DND-41 (cell line): ENCODE data around the gene SLC25A21.
"Not testable (repeated sequence)": the region's sequence is repeated elsewhere in the genome, so short reads cannot be mapped to it uniquely, and the experiment has no call there.

Source experiments
- ATAC-seq: fragments of 200-7000 bp; cut with Tn5 transposase; 3 replicates; pipeline ENCODE4 v1.9.1; 2021; ENCODE audit warnings: low read depth; ENCODE audit not compliant: insufficient read depth
- DNase-seq: peaks from one replicate; pipeline ENCODE4 v3.0.0-alpha.2; 2020
- H2AFZ ChIP-seq: 2 replicates; pipeline ENCODE4 v1.6.0; 2012; ENCODE audit warnings: low read depth, low read length
- H3K27ac ChIP-seq: 2 replicates; pipeline ENCODE4 v1.5.1; 2012; ENCODE audit warnings: low read length, inconsistent platforms
- H3K27me3 ChIP-seq: fragments of 200-600 bp; sonication (generic); 2 replicates; pipeline ENCODE4 v1.6.0; 2012; ENCODE audit warnings: low read length, mild to moderate bottlenecking, inconsistent platforms; ENCODE audit not compliant: insufficient read depth, poor library complexity
- H3K36me3 ChIP-seq: 2 replicates; pipeline ENCODE4 v1.5.1; 2012; ENCODE audit warnings: low read length, inconsistent platforms; ENCODE audit not compliant: insufficient read depth
- H3K4me1 ChIP-seq: 2 replicates; pipeline ENCODE4 v1.5.1; 2012; ENCODE audit warnings: mild to moderate bottlenecking, low read length; ENCODE audit not compliant: insufficient read depth
- H3K4me2 ChIP-seq: 2 replicates; pipeline ENCODE4 v1.6.0; 2012; ENCODE audit warnings: mild to moderate bottlenecking, moderate library complexity, low read length, inconsistent platforms; ENCODE audit not compliant: insufficient read depth
- H3K4me3 ChIP-seq, 2 experiments: fragments of 200-600 bp in 1 of 2; shearing (Covaris generic) in 1 of 2; 2 replicates each; pipeline ENCODE4 v1.5.1; 2012 to 2016; ENCODE audit warnings: inconsistent platforms in 2 of 2, low read length in 2 of 2, mild to moderate bottlenecking in 2 of 2, low read depth in 1 of 2, moderate library complexity in 1 of 2
- H3K79me2 ChIP-seq: 2 replicates; pipeline ENCODE4 v1.6.0; 2012; ENCODE audit warnings: low read length, inconsistent platforms; ENCODE audit not compliant: insufficient read depth
- H3K9ac ChIP-seq: 2 replicates; pipeline ENCODE4 v1.6.0; 2012; ENCODE audit warnings: low read depth, mild to moderate bottlenecking, inconsistent platforms, low read length, moderate library complexity
- H3K9me3 ChIP-seq: 2 replicates; pipeline ENCODE4 v1.5.1; 2012; ENCODE audit warnings: low read length, moderate library complexity, mild to moderate bottlenecking, inconsistent platforms; ENCODE audit not compliant: insufficient read depth, severe bottlenecking
- H4K20me1 ChIP-seq: 2 replicates; pipeline ENCODE4 v1.6.0; 2012; ENCODE audit warnings: low read length; ENCODE audit not compliant: insufficient read depth
- EZH2 ChIP-seq: IDR thresholded peaks from 3 replicates; pipeline ENCODE4 v1.6.1; 2012; ENCODE audit warnings: borderline replicate concordance, low read depth, mild to moderate bottlenecking, moderate library complexity, low read length, inconsistent platforms; ENCODE audit not compliant: severe bottlenecking
- TF ChIP-seq, protein P1 (sequence below): IDR thresholded peaks from 2 replicates; pipeline ENCODE4 v1.5.1; 2012; ENCODE audit warnings: borderline replicate concordance, low read length, moderate library complexity, mild to moderate bottlenecking; ENCODE audit not compliant: poor library complexity, severe bottlenecking; ENCODE audit errors: extremely low read depth

Gene SLC25A21

DNA sequence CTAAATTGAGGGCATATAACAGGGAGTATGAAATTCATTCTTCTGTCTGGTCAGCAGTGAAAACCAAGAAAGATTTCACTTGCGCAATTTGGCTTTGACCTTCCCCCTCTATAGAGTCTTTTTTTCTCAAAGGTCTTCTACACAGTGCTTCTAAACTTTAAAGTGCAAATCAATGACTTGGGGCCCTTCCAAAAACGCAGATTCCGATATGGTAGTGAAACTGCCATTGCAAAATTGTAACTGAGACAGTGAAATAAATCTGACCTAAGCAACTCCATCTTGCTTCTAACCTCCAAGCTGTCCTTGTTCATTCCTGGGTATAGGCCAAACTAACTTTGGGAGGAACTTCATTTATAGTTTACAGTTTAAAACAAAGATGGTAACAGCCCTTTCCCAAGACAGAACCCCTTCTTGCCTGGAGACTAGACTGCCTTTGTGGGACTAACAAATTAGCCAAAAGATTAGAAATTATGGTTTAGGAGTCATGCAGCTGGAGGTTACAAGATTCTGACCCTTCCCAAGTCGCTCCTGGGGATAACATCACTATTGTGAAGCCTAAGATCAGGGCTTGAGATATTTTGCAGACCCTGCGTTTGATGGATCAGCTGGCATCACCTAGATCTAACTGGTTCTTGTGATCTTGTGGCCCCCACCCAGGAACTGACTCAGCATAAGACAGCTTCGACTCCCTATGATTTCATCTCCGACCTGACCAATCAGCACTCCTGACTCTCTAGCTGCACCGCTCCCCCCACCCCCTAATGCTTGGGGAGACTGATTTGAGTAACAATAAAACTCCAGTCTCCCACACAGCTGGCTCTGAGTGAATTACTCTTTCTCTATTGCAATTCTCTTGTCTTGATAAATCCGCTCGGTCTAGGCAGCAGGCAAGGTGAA is 5.0 kb downstream of the SLC25A21 start:
- ATAC-seq (no peak), DNase-seq (no peak)
- no peaks in the 10 kb centered on the region for H3K36me3 ChIP-seq
- no peak overlapping the region for H3K4me2 ChIP-seq
- no peaks in the 10 kb centered on the region for H3K27me3 ChIP-seq
- H2AFZ ChIP-seq = no peak overlapping the region
- H4K20me1 ChIP-seq = no peaks in the 10 kb centered on the region
- H3K27ac ChIP-seq = no peak overlapping the region
- H3K79me2 ChIP-seq = no peaks in the 10 kb centered on the region
- no peaks in the 10 kb centered on the region for H3K4me1 ChIP-seq
- H3K9ac ChIP-seq = no peak overlapping the region
- no peaks in the 10 kb centered on the region for H3K9me3 ChIP-seq
- H3K4me3 ChIP-seq = no peak overlapping the region
- TF ChIP-seq, protein P1, sequence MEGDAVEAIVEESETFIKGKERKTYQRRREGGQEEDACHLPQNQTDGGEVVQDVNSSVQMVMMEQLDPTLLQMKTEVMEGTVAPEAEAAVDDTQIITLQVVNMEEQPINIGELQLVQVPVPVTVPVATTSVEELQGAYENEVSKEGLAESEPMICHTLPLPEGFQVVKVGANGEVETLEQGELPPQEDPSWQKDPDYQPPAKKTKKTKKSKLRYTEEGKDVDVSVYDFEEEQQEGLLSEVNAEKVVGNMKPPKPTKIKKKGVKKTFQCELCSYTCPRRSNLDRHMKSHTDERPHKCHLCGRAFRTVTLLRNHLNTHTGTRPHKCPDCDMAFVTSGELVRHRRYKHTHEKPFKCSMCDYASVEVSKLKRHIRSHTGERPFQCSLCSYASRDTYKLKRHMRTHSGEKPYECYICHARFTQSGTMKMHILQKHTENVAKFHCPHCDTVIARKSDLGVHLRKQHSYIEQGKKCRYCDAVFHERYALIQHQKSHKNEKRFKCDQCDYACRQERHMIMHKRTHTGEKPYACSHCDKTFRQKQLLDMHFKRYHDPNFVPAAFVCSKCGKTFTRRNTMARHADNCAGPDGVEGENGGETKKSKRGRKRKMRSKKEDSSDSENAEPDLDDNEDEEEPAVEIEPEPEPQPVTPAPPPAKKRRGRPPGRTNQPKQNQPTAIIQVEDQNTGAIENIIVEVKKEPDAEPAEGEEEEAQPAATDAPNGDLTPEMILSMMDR = no peak
- no peak for TF ChIP-seq EZH2

DNA sequence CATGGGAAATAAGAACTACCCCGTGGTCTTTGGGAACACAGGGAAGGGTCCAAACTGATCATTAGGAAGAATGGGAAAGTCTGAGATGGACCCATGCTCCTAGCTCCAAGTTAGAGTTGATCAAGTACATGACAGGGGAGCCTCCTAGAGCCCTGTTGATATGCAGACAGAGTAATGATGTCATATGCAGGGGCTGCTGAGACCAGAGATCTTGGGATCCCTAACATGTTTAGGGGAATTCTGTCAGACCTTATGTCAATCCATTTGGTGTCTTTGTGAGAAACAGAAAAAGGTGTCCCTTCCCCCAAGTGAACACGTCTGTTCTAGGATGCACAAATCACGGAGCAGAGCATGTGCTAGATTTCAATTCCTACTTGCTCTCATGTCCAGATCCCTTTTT is 6.6 kb downstream of the SLC25A21 start:
- DNase-seq = no peak
- no peaks in the 10 kb centered on the region for H3K79me2 ChIP-seq
- TF ChIP-seq, protein P1 = no peak
- TF ChIP-seq EZH2 = no peak

DNA sequence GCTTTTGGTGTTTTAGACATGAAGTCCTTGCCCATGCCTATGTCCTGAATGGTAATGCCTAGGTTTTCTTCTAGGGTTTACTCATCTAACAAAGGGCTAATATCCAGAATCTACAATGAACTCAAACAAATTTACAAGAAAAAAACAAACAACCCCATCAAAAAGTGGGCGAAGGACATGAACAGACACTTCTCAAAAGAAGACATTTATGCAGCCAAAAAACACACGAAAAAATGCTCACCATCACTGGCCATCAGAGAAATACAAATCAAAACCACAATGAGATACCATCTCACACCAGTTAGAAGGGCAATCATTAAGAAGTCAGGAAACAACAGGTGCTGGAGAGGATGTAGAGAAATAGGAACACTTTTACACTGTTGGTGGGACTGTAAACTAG is 10.1 kb downstream of the SLC25A21 start:
- not testable (repeated sequence) for H3K9ac ChIP-seq, H3K4me2 ChIP-seq, H3K27me3 ChIP-seq, DNase-seq, H3K36me3 ChIP-seq, H3K4me1 ChIP-seq, ATAC-seq, H3K79me2 ChIP-seq, H3K4me3 ChIP-seq, H2AFZ ChIP-seq, H3K27ac ChIP-seq, H4K20me1 ChIP-seq, H3K9me3 ChIP-seq

More for the DNA sequence above, 6.6 kb downstream of the SLC25A21 start:
- Histone ChIP-seq H3K27me3 (no peaks in the 10 kb centered on the region), H3K36me3 (no peaks in the 10 kb centered on the region), H3K4me2 (no peak overlapping the region), H3K9me3 (no peaks in the 10 kb centered on the region), H4K20me1 (no peaks in the 10 kb centered on the region), H3K4me1 (no peaks in the 10 kb centered on the region), H3K9ac (no peak overlapping the region), H3K4me3 (no peak overlapping the region), H2AFZ (no peak overlapping the region), H3K27ac (no peak overlapping the region)
- ATAC-seq = no peak

DNA sequence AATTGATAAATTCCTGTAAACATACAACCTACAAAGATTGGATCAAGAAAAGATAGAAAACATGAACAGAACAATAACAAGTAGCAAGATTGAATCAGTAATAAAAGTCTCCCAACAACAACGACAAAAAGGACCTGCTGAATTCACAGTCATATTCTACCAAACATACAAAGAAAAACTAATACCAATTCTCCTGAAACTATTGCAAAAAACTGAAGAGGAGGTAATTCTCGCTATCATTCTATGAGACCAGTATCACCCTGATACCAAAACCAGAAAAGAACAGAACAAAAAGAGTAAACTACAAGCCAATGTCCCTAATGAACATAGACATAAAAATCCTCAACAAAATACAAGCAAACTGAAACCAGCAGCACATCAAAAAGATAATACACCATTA is 14.4 kb downstream of the SLC25A21 start:
- Histone ChIP-seq H2AFZ (no peak overlapping the region), H4K20me1 (no peaks in the 10 kb centered on the region), H3K27me3 (no peaks in the 10 kb centered on the region), H3K9me3 (peaks cover 3% of the 10 kb centered on the region), H3K36me3 (no peaks in the 10 kb centered on the region), H3K9ac (no peak overlapping the region), H3K4me1 (no peaks in the 10 kb centered on the region), H3K4me2 (no peak overlapping the region), H3K27ac (no peak overlapping the region), H3K4me3 (no peak overlapping the region), H3K79me2 (no peaks in the 10 kb centered on the region)
- TF ChIP-seq, protein P1 = no peak
- TF ChIP-seq EZH2 = no peak
- DNase-seq = no peak
- ATAC-seq = no peak
